ENCODE data around the gene CCDC12. TPM values are rescaled to one million over a fixed set of nuclear protein-coding genes. Genes with fewer than 3 reads are reported as not detected.

Gene CCDC12
- total RNA-seq, 2 donors from 2014 or later: 46.7 to 47.8 TPM

DNA sequence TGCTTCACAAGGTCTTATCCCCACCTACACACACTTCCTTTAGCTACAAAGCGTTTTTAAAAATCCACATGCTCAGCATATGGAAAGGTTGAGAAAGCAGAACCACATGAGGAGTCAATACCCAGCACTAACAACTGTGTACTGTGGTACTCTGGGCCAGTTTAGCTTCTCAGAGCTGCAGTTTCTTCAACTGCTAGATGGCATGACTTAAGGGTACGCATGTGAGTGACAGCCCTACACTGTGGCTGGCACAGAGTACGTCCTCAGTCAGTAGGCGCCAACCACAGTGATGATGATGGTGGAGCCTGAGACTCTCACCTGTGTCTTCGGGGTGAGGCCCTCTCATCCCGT lies 17.4 kb downstream of the CCDC12 start:
- H3K4me3 ChIP-seq (ENCODE audit: low read length): no peak overlapping the region
- DNase-seq: no peak
- peaks cover 7% of the 10 kb centered on the region for H3K9me3 ChIP-seq (ENCODE audit: control insufficient read depth, low read length)
- H3K27ac ChIP-seq (ENCODE audit: low read depth, low read length): no peak overlapping the region
- peaks cover 10% of the 10 kb centered on the region for H3K36me3 ChIP-seq (ENCODE audit: control insufficient read depth, insufficient read depth, low read length)
- H3K27ac Mint-ChIP-seq: no peak overlapping the region
- H3K4me1 Mint-ChIP-seq: peaks cover 67% of the 10 kb centered on the region
- peaks cover 16% of the 10 kb centered on the region for H3K36me3 Mint-ChIP-seq (ENCODE audit: low read depth)
- TF ChIP-seq, protein P1, sequence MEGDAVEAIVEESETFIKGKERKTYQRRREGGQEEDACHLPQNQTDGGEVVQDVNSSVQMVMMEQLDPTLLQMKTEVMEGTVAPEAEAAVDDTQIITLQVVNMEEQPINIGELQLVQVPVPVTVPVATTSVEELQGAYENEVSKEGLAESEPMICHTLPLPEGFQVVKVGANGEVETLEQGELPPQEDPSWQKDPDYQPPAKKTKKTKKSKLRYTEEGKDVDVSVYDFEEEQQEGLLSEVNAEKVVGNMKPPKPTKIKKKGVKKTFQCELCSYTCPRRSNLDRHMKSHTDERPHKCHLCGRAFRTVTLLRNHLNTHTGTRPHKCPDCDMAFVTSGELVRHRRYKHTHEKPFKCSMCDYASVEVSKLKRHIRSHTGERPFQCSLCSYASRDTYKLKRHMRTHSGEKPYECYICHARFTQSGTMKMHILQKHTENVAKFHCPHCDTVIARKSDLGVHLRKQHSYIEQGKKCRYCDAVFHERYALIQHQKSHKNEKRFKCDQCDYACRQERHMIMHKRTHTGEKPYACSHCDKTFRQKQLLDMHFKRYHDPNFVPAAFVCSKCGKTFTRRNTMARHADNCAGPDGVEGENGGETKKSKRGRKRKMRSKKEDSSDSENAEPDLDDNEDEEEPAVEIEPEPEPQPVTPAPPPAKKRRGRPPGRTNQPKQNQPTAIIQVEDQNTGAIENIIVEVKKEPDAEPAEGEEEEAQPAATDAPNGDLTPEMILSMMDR (conservative IDR thresholded peaks at IDR 0.05): no peak
- no peaks in the 10 kb centered on the region for H3K27me3 ChIP-seq (ENCODE audit: control insufficient read depth, insufficient read depth, low read length, poor library complexity, severe bottlenecking)
- H3K4me3 Mint-ChIP-seq: no peak overlapping the region
- 94 to 96% methylated on average over 4 to 6 of the region's 6 CpGs for WGBS, 2 experiments (ENCODE audit: insufficient coverage in 1 of 2, insufficient read length in 1 of 2)
- peaks cover 30% of the 10 kb centered on the region for H3K4me1 ChIP-seq (ENCODE audit: control insufficient read depth, insufficient read depth, low read length)
- no peaks in the 10 kb centered on the region for H3K27me3 Mint-ChIP-seq (ENCODE audit: insufficient read depth)
- peaks cover 9% of the 10 kb centered on the region for H3K9me3 Mint-ChIP-seq
- H3K9ac ChIP-seq (ENCODE audit: extremely low read depth, low read length, poor library complexity, severe bottlenecking): no peak overlapping the region

DNA sequence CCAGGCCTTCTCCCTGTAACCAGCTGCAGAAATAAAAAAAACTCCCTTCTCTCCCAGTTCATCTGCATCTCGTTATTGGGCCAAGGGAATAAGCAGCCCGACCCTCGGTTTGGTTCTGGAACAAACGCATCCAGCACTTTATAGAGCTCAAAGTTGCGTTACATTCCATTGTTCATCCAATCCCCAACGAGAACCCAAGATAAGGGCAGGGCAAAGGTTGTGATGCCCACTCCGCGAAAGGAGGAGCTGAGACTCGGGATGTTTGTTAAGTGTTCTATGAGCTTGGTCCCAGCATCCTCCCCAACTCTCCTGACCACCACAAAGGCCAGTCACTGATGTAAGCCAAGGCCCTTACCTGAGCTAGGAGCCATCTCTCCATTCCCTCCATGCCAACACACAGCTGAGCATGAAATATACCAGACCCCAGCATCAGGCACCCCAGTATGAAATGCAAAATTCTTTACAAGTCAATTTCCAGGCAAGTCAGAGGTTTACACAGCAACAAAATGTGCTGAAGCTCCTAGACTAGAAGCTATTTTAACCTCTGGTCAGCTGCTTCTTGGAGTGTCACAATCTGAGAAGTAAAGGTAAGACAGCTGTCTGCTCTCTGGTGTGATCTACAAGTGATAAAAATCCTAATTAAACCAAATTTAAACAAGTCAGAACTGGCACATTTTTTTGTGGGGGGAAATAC lies 17.9 kb downstream of the CCDC12 start:
- Histone ChIP-seq H3K9me3 (ENCODE audit: control insufficient read depth, low read length) (peaks cover 7% of the 10 kb centered on the region), H3K4me3 (ENCODE audit: low read length) (no peak overlapping the region), H3K27ac (ENCODE audit: low read depth, low read length) (no peak overlapping the region), H3K4me1 (ENCODE audit: control insufficient read depth, insufficient read depth, low read length) (peaks cover 35% of the 10 kb centered on the region), H3K9ac (ENCODE audit: extremely low read depth, low read length, poor library complexity, severe bottlenecking) (no peak overlapping the region), H3K27me3 (ENCODE audit: control insufficient read depth, insufficient read depth, low read length, poor library complexity, severe bottlenecking) (no peaks in the 10 kb centered on the region), H3K36me3 (ENCODE audit: control insufficient read depth, insufficient read depth, low read length) (peaks cover 10% of the 10 kb centered on the region)
- H3K4me1 Mint-ChIP-seq: peaks cover 72% of the 10 kb centered on the region
- TF ChIP-seq, protein P1 (conservative IDR thresholded peaks at IDR 0.05): no peak
- H3K9me3 Mint-ChIP-seq: peaks cover 9% of the 10 kb centered on the region
- peak overlapping the region; percentile 82 for H3K27ac Mint-ChIP-seq
- H3K27me3 Mint-ChIP-seq (ENCODE audit: insufficient read depth): no peaks in the 10 kb centered on the region
- no peak overlapping the region for H3K4me3 Mint-ChIP-seq
- WGBS, 2 experiments (ENCODE audit: insufficient coverage in 1 of 2, insufficient read length in 1 of 2): 85 to 97% methylated on average over 9 of the region's 9 CpGs
- no peak for DNase-seq
- peaks cover 16% of the 10 kb centered on the region for H3K36me3 Mint-ChIP-seq (ENCODE audit: low read depth)

DNA sequence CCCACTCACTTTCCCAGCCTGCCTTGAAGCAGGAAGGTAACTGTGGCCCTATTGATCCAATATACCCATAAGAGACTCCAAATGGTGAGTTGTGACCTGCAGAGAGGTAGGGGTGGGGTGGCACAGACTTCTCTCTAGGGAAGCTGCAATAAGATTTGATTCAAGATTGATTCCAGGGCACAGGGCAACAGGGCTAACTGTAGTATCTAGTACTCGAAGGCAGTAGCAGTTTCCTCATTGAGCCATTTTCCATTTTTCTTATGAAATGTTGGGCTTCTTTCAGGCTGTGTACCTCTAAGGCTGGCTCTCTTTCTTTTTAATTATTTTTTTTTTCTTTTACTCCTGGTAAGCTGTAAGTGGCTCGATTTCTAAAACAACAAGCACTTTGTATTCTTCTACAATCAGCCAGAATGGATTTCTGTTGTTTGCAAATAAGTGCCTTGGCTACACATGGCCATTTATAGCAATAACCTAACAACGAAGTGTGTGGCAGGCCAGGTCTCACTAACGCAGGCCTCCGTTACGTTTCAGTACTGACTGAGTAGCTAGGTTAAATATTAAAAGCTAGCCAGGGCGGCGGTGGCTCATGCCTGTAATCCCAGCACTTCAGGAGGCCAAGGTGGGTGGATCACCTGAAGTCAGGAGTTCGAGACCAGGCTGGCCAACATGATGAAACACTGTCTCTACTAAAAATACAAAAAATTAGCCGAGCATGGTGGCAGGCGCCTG lies 19.3 kb downstream of the CCDC12 start:
- Histone ChIP-seq H3K4me3 (ENCODE audit: low read length) (no peak overlapping the region), H3K27me3 (ENCODE audit: control insufficient read depth, insufficient read depth, low read length, poor library complexity, severe bottlenecking) (no peaks in the 10 kb centered on the region), H3K9ac (ENCODE audit: extremely low read depth, low read length, poor library complexity, severe bottlenecking) (no peak overlapping the region), H3K9me3 (ENCODE audit: control insufficient read depth, low read length) (no peaks in the 10 kb centered on the region), H3K36me3 (ENCODE audit: control insufficient read depth, insufficient read depth, low read length) (peaks cover 9% of the 10 kb centered on the region), H3K4me1 (ENCODE audit: control insufficient read depth, insufficient read depth, low read length) (peaks cover 36% of the 10 kb centered on the region), H3K27ac (ENCODE audit: low read depth, low read length) (no peak overlapping the region)
- no peak overlapping the region for H3K4me3 Mint-ChIP-seq
- H3K36me3 Mint-ChIP-seq (ENCODE audit: low read depth): peaks cover 4% of the 10 kb centered on the region
- H3K9me3 Mint-ChIP-seq: no peaks in the 10 kb centered on the region
- no peak overlapping the region for H3K27ac Mint-ChIP-seq
- 81 to 85% methylated on average over 10 to 11 of the region's 11 CpGs for WGBS, 2 experiments (ENCODE audit: insufficient coverage in 1 of 2, insufficient read length in 1 of 2)
- H3K4me1 Mint-ChIP-seq: peaks cover 79% of the 10 kb centered on the region
- TF ChIP-seq, protein P1 (conservative IDR thresholded peaks at IDR 0.05): no peak
- DNase-seq: no peak
- no peaks in the 10 kb centered on the region for H3K27me3 Mint-ChIP-seq (ENCODE audit: insufficient read depth)
